Measurements from ENCODE around the gene FSCB.

Gene FSCB

DNA sequence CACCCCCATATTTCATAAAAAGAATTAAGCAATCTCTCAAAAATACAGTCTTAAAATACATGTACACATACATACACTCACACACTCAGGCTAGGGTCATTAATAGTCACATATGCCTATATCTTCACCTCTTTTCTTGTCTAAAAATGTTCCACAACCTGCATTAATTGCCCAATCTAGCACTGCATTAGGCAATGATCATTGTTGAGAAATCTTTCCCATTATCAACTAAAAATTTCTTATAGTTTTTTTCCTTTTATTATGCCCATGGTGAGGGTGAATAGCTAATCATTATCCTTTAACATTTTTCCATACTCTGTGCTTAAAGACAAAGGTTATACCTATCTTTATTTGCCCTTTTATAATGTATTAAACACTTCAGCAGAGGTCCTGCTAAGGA is 38.3 kb downstream of the FSCB start:
- H3K9ac ChIP-seq (ENCODE audit: low read length): no peak overlapping the region
- H3K4me1 ChIP-seq (ENCODE audit: low read length): no peaks in the 10 kb centered on the region
- H3K9me2 ChIP-seq (replicated peaks; ENCODE audit: insufficient read depth, low read length): no peaks in the 10 kb centered on the region
- H3K79me2 ChIP-seq (ENCODE audit: low read length): no peaks in the 10 kb centered on the region
- no peaks in the 10 kb centered on the region for H3F3A ChIP-seq (ENCODE audit: insufficient read depth, low read length)
- DNase-seq: no peak
- no peak overlapping the region for H3K4me3 ChIP-seq (ENCODE audit: low read length)
- H3K36me3 ChIP-seq (replicated peaks; ENCODE audit: insufficient read depth, low read length): no peaks in the 10 kb centered on the region
- TF ChIP-seq, protein P1, sequence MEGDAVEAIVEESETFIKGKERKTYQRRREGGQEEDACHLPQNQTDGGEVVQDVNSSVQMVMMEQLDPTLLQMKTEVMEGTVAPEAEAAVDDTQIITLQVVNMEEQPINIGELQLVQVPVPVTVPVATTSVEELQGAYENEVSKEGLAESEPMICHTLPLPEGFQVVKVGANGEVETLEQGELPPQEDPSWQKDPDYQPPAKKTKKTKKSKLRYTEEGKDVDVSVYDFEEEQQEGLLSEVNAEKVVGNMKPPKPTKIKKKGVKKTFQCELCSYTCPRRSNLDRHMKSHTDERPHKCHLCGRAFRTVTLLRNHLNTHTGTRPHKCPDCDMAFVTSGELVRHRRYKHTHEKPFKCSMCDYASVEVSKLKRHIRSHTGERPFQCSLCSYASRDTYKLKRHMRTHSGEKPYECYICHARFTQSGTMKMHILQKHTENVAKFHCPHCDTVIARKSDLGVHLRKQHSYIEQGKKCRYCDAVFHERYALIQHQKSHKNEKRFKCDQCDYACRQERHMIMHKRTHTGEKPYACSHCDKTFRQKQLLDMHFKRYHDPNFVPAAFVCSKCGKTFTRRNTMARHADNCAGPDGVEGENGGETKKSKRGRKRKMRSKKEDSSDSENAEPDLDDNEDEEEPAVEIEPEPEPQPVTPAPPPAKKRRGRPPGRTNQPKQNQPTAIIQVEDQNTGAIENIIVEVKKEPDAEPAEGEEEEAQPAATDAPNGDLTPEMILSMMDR (IDR thresholded peaks at IDR 0.05; ENCODE audit: low read length): no peak
- no peak for TF ChIP-seq EZH2phosphoT487 (IDR thresholded peaks at IDR 0.05; ENCODE audit: low read length)
- no peak for TF ChIP-seq EZH2 (optimal IDR thresholded peaks at IDR 0.05; ENCODE audit: low read depth, low read length)
- H3K9me3 ChIP-seq (replicated peaks; ENCODE audit: insufficient read depth, low read length): no peaks in the 10 kb centered on the region
- H3K27me3 ChIP-seq (replicated peaks; ENCODE audit: insufficient read depth, low read length): no peaks in the 10 kb centered on the region
- no peaks in the 10 kb centered on the region for H4K20me1 ChIP-seq (ENCODE audit: insufficient read depth, low read length)
- no peak overlapping the region for H2AFZ ChIP-seq (ENCODE audit: low read length)
- H3K4me2 ChIP-seq (ENCODE audit: low read depth, low read length): no peak overlapping the region
- H3K27ac ChIP-seq (ENCODE audit: low read length): no peak overlapping the region

DNA sequence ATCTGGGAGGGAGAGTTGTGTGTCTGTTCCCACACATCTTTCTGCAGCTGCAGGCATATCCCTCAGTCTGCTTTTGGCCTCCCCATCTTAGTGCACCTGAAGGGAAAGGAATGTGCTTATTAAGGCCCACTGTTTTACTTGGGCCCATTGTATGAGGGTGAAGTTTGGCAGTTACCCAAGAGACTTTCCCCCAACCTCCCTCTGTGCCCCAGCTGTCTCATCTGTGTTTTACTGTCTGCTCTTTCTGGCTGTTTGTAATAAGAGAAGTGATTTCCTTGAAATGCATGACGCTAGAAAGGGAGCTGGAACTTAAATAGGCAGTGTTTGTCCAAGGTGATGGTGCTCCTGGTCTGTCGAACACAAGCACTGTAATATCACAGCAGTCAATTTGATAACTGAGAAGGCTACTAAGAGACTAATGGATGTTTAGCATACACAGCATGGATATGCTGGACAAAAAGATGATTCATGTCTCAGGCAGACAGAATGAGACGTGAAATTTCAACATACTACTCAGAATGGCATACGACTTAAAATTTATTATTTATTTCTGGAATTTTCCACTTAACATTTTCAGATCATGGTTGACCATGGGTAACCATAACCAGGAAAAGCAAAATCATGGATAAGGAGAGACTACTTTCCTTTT is 43.6 kb downstream of the FSCB start:
- no peaks in the 10 kb centered on the region for H3K4me1 ChIP-seq (ENCODE audit: low read length)
- no peak for DNase-seq
- no peak overlapping the region for H2AFZ ChIP-seq (ENCODE audit: low read length)
- no peaks in the 10 kb centered on the region for H3K79me2 ChIP-seq (ENCODE audit: low read length)
- H3K27ac ChIP-seq (ENCODE audit: low read length): no peak overlapping the region
- TF ChIP-seq EZH2phosphoT487 (IDR thresholded peaks at IDR 0.05; ENCODE audit: low read length) (no peak), EZH2 (optimal IDR thresholded peaks at IDR 0.05; ENCODE audit: low read depth, low read length) (no peak)
- TF ChIP-seq, protein P1 (IDR thresholded peaks at IDR 0.05; ENCODE audit: low read length): no peak
- no peak overlapping the region for H3K4me2 ChIP-seq (ENCODE audit: low read depth, low read length)
- H3K9me2 ChIP-seq (replicated peaks; ENCODE audit: insufficient read depth, low read length): no peaks in the 10 kb centered on the region
- no peaks in the 10 kb centered on the region for H3K27me3 ChIP-seq (replicated peaks; ENCODE audit: insufficient read depth, low read length)
- H3F3A ChIP-seq (ENCODE audit: insufficient read depth, low read length): no peaks in the 10 kb centered on the region
- no peaks in the 10 kb centered on the region for H3K9me3 ChIP-seq (replicated peaks; ENCODE audit: insufficient read depth, low read length)
- H3K9ac ChIP-seq (ENCODE audit: low read length): no peak overlapping the region
- no peak overlapping the region for H3K4me3 ChIP-seq (ENCODE audit: low read length)
- no peaks in the 10 kb centered on the region for H4K20me1 ChIP-seq (ENCODE audit: insufficient read depth, low read length)
- H3K36me3 ChIP-seq (replicated peaks; ENCODE audit: insufficient read depth, low read length): no peaks in the 10 kb centered on the region

DNA sequence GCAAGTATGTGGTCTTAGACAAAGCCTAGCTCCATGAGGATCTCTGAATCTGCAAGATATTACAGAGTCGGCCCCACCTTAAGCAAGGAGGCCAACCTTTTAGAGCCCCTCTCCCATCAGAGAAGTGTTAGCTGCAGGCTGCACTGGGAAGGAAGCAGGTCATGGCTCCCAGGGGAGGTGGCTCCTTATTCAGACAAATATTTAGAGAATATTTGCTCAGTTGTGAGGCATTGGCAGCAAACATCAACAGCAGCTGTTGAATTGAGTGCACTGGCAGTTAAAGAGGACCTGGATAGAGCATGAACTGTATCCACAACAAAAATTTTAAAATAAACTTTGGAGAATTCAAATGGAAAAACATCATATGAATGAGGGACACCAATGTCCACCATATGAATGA is 44.7 kb downstream of the FSCB start:
- no peak for DNase-seq
- Histone ChIP-seq H3K27ac (ENCODE audit: low read length) (no peak overlapping the region), H3K9me3 (replicated peaks; ENCODE audit: insufficient read depth, low read length) (no peaks in the 10 kb centered on the region)

More for the DNA sequence above, 44.7 kb downstream of the FSCB start:
- Histone ChIP-seq H3K4me2 (ENCODE audit: low read depth, low read length) (no peak overlapping the region), H3K9me2 (replicated peaks; ENCODE audit: insufficient read depth, low read length) (no peaks in the 10 kb centered on the region), H3K9ac (ENCODE audit: low read length) (no peak overlapping the region), H2AFZ (ENCODE audit: low read length) (no peak overlapping the region), H3K27me3 (replicated peaks; ENCODE audit: insufficient read depth, low read length) (no peaks in the 10 kb centered on the region), H3K4me1 (ENCODE audit: low read length) (no peaks in the 10 kb centered on the region), H3F3A (ENCODE audit: insufficient read depth, low read length) (no peaks in the 10 kb centered on the region), H3K36me3 (replicated peaks; ENCODE audit: insufficient read depth, low read length) (no peaks in the 10 kb centered on the region), H3K79me2 (ENCODE audit: low read length) (no peaks in the 10 kb centered on the region), H4K20me1 (ENCODE audit: insufficient read depth, low read length) (no peaks in the 10 kb centered on the region), H3K4me3 (ENCODE audit: low read length) (no peak overlapping the region)
- TF ChIP-seq, protein P1 (IDR thresholded peaks at IDR 0.05; ENCODE audit: low read length): no peak
- TF ChIP-seq EZH2phosphoT487 (IDR thresholded peaks at IDR 0.05; ENCODE audit: low read length) (no peak), EZH2 (optimal IDR thresholded peaks at IDR 0.05; ENCODE audit: low read depth, low read length) (no peak)

All from MM.1S (cell line).